ENCODE data around the gene E2F6.
"Not testable (repeated sequence)": the region's sequence is repeated elsewhere in the genome, so short reads cannot be mapped to it uniquely, and the experiment has no call there.

The E2F6 gene

GRCh38 chr2:11411244-11411643, 54.7 kb downstream of the E2F6 start:
- DNase-seq = no peak

GRCh38 chr2:11410101-11410500, 55.9 kb downstream of the E2F6 start:
- no peak for DNase-seq

DNA sequence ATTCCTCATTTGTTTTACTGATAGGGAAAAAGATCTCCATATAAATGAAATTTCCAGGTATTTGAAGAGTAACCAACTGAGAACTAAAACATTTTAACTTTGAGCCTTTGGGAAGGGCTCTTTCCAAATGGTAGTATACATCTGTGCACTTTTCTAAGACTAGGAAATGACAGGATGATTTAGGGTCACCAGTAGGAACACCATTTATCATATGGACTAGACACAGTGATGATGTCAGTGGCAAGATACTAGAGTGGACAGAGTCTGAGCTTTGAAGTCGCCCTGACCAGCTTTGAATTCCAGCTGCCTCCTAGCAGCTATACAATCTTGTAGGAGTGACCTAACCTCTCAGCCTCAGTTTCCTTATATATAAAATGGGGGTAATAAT, 56.4 kb downstream of the E2F6 start:
- no peak for DNase-seq

DNA sequence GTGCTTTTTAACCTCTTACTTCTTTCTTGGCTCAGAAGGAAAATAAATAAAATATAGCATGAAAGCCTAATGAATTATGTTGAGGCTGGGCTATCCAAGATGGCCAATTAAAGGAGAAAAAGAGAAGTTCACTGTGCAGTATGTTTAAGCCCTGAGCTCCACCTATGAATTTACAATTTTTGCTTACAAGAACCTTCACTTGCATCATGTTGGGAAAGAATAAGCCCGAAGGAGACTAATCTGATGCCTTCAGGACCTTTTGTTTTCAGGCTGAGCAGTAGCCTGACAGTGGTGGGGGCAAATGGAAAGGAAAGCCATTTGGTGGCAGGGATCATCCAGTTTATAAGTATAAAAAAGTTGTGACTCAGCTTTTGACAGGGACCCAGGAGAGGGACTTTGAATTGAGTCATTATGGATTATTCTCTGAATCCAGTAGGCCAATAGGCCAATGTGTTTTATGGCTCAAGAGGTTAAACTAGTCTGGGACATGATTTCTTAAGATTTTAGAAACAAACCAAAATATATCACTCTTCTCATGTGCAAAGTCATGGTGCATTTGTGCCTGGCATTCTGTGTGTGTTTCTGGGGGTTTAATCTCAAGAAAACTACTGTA, 56.9 kb downstream of the E2F6 start:
- no peak for DNase-seq

- DNase-seq = no peak
Observed at GRCh38 chr2:11407413-11407812, 58.5 kb downstream of the E2F6 start.

DNA sequence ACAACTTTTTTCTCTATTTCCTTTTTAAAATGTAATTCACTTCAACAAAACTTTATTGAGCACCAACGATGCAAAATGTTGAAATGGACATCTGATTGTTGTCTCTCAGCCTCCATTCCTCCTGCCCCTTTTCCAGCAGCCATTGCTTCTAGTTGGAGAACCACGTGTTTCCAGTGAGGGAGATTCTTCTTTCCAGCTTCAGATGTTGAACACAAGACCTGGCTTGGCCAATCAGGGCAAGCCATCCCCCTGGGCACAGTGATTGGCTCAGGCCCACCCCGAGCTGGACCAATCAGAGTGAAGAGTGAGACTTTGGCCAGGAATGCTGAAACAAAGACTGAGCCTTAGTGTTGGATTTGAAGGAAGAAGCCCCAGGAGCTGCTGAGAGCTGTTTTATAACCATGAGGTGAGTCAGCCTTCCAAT, 59.0 kb downstream of the E2F6 start:
- no peak for DNase-seq

GRCh38 chr2:11406267-11406957, 59.5 kb downstream of the E2F6 start:
- no peak for DNase-seq

DNA sequence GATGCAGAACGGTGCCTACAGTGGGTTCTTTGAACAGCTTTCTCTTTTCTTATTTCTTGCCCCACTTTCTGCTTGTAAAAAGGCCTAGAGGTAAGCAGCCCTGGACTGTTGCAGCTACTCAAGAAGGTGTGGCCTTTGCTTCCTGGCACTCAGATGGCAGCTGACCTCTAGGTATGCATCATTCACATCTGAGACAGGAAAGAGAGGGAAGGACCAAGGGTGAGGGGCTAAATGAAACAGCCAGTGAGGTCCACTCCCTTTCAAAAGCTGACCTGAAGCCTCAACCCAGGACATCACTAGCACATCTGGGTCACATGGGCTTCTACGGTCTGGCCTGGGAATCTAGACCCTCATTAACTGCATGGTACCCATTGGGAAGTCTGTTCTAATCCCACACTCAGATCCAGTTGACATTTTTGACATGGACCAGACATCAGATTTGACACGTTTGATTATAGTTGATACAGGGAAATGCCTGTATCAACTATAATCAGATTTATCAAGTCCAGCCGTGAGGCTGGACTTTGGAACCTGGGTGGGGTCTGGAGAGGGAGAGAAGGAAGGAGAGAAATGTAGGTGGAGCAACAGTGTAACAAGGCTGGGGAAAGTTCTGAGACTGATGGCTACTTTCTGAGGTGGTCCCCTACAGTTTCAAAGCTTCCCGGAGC, 60.2 kb downstream of the E2F6 start:
- DNase-seq = no peak

GRCh38 chr2:11405074-11405406, 60.9 kb downstream of the E2F6 start:
- not testable (repeated sequence) for DNase-seq

GRCh38 chr2:11404376-11405073, 61.4 kb downstream of the E2F6 start:
- DNase-seq = no peak

- no peak for DNase-seq
Observed at GRCh38 chr2:11402436-11402835, 63.5 kb downstream of the E2F6 start.

DNA sequence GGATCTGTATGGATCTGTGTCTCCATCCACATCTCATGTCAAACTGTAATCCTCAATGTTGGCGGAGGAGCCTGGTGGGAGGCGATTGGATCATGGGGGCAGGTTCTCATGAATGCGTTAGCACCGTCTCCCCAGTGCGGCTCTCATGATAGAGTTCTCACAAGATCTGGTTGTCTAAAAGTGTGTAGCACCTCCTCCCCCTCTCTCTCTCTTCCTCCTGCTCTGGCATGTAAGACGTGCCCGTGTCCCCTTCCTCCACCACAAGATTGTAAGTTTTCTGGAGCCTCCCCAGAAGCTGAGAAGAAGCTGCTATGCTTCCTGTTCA, 66.6 kb downstream of the E2F6 start:
- DNase-seq = no peak

GRCh38 chr2:11398750-11399437, 67.1 kb downstream of the E2F6 start:
- peak; percentile 60 for DNase-seq

DNA sequence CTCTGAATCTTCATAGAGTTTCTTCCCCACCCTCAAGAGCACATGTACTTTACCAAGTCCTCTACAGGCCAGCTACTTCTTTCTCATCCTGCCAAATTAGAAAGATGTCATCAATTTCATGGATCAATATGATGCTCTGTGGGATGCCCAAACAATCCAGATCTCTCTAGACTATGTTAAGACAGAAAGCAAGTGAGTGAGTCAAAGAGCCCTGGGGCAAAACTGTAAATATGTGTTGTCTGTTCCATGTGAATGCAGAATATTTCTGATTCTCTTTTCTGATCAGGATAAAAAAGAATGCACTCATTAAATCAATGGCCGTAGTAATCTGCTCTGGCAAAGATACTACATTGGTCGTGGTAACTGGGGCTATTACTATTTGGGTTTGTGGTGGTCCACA, 68.4 kb downstream of the E2F6 start:
- DNase-seq = peak; percentile 61

DNA sequence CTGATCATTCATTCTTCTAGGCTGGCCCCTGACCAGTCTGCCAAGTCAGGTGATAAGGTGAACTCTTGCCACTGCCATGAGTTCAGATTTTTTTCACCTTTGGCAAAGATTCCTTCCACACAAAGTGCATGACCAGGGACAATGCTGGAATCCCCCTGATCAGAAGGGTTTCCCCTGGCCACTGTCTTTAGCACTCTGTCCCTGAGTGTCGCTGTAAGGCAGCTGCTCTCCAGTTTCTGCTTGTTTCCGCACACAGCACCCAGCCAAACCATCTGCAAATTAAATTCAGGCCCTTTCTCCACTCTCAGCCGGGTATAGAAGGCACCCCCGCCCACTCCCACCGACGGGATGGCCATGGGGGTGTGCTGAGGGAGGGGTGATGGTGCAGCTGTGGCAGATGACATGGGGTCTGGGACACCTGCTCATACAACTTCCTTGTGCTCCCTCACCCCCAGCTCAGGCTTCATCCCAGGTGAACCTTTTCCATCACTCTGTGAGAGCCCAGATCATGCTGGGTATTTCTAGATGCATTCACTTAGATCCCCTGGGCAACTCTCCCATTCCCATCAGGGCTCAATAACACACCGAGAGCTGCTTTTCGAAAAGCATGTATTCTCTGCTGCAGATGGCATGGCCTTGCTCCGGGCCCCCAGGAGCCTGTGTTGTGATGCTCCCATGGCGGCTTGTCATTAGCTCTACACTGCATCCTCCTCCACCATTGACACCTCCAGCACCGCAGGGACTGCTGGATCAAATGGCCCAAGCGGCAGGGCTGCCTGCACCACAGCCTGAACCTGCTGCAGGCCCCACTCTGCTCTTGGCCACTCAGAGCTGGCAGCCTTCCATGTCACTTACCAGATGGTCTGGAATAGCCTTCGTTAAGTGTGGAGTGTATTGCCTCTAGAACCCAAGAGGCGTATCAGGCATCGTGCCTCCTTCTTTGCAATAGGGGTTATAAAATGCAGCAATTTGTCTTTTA, 69.2 kb downstream of the E2F6 start:
- peak; percentile 61 for DNase-seq

DNA sequence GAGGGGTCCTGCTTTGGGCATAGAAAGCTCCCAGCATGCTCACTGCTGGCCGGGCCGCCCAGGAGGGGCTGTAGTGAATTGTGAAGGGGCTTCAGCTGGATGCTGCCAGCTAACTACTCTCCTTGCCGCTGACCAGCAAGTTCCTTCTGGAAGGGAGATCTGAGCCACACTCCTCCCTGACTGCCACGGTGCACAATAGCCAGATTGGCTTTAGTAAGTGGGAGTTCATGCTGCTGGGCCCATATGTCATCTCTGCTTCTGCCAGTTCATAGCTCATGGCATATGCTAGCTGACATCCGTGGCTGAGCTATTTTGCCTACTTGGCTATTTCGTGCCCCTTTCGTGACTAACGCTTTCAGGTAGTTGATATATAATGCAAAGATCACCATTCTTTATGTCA, 69.9 kb downstream of the E2F6 start:
- DNase-seq = peak; percentile 80

- DNase-seq = no peak
Observed at GRCh38 chr2:11395389-11395788, 70.6 kb downstream of the E2F6 start.

Data from NCI-H446 treated with DMSO at 0.1 percent for 48 hours (cell line).